ENCODE data around the gene RSKR. TPM values are rescaled to one million over a fixed set of nuclear protein-coding genes. Genes with fewer than 3 reads are reported as not detected.
A peak's percentile ranks its signal among the peaks of the same experiment; 100 is the strongest.

The RSKR gene
- total RNA-seq, 2 donors from 2014 or later, result 4.4 to 5.8 TPM

GRCh38 chr17:28563475-28563874 lies 50.5 kb downstream of the RSKR start:
- peak; percentile 43 to 50 for ATAC-seq

More at GRCh38 chr17:28563475-28563874, 50.5 kb downstream of the RSKR start:
- no peak for DNase-seq
- intact Hi-C loops (cut with DNase I), result no loop called here

Other genes starting within 250 kb of the RSKR start
- gene SEBOX, start 249.0 kb downstream of the RSKR start, total RNA-seq, result not detected
- gene VTN, start 243.9 kb downstream of the RSKR start, total RNA-seq, result 10 to 100 TPM; 14.3 to 24.3 TPM
- gene SARM1, start 242.5 kb downstream of the RSKR start, total RNA-seq, result 10 to 100 TPM in 1 of 2 donors, 1 to 10 TPM in 1; 6.1 to 10.3 TPM
- 1 to 10 TPM; 7.0 to 9.9 TPM for gene SLC46A1, start 208.0 kb downstream of the RSKR start, total RNA-seq
- not detected for gene SLC13A2, start 140.5 kb downstream of the RSKR start, total RNA-seq
- not detected for gene FOXN1, start 107.8 kb downstream of the RSKR start, total RNA-seq
- gene UNC119, start 61.6 kb downstream of the RSKR start, total RNA-seq, result 10 to 100 TPM; 13.6 to 23.6 TPM
- gene PIGS, start 42.7 kb downstream of the RSKR start, total RNA-seq, result 10 to 100 TPM; 39.9 to 41.4 TPM
- 100 to 1,000 TPM; 138 to 164 TPM for gene ALDOC, start 37.3 kb downstream of the RSKR start, total RNA-seq
- gene SPAG5, start 15.2 kb downstream of the RSKR start, total RNA-seq, result 1 to 10 TPM in 1 of 2 donors, under 1 TPM in 1; 0.97 to 2.7 TPM
- 10 to 100 TPM; 83.6 to 93.3 TPM for gene BLTP2, start 31.0 kb upstream of the RSKR start, total RNA-seq
- gene SDF2, start 47.7 kb upstream of the RSKR start, total RNA-seq, result 10 to 100 TPM; 32.9 to 33.7 TPM
- gene SUPT6H, start 48.0 kb upstream of the RSKR start, total RNA-seq, result 10 to 100 TPM; 35.6 to 47.2 TPM
- gene PROCA1, start 97.7 kb upstream of the RSKR start, total RNA-seq, result 1 to 10 TPM in 1 of 2 donors, under 1 TPM in 1; 0.97 to 1.6 TPM
- 10 to 100 TPM; 37.2 to 53.8 TPM for gene RAB34, start 103.7 kb upstream of the RSKR start, total RNA-seq
- 100 to 1,000 TPM; 894 to 914 TPM for gene RPL23A, start 105.8 kb upstream of the RSKR start, total RNA-seq
- gene TLCD1, start 112.0 kb upstream of the RSKR start, total RNA-seq, result 1 to 10 TPM; 3.5 to 3.7 TPM
- gene NEK8, start 114.6 kb upstream of the RSKR start, total RNA-seq, result 1 to 10 TPM in 1 of 2 donors, under 1 TPM in 1; 0.85 to 1.3 TPM
- 1 to 10 TPM; 6.6 to 9.8 TPM for gene TRAF4, start 129.8 kb upstream of the RSKR start, total RNA-seq
- gene FAM222B, start 228.6 kb upstream of the RSKR start, total RNA-seq, result 10 to 100 TPM; 15.7 to 18.8 TPM
- 10 to 100 TPM; 29.0 to 30.2 TPM for gene ERAL1, start 240.8 kb upstream of the RSKR start, total RNA-seq

Measured in left cardiac atrium (tissue), 4 donors.